UCSD-AML1 (cell line): Measurements from ENCODE around the gene P3R3URF.
A peak's percentile ranks its signal among the peaks of the same experiment; 100 is the strongest.

ENCODE experiments used
- DNase-seq: peaks from one replicate; lab custom pipeline; 2025; ENCODE audit not compliant: unreplicated experiment; lab: John Stamatoyannopoulos, UW

P3R3URF gene

DNA sequence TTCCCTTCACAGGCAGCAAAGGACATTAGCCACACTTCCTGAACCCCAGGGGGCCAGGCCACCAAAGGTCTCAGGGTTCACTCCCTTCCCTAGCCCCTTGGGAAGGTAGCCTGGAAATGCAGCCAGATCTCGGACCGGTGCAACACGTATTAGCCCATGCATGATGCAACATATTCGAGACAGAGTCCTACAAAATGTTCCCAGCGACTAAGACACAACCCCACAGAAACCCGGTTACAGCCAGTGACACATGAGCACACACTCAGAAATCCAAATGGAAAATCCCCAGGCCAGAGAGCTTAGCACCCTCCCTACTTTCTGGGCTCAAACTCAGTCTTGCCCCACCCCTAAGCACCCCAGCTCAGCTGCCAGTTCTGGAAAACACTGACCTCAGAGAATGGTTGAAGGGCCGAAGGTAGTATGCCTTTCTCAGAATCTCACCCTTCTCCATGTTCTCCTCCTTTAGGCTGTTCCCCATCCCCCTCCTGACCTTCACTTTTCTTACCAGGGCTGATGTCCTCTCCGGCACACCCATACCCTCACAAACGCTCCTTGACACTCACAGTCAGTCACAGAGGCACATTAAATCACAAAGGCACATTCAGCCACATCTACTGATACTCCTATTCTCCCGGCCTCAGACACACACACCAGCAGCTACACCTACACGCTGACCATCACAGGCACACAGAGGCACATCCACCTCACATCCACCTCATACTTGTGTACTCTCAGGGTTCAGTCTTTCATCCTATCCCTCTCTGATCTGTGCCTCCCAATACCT lies 1.6 kb downstream of the P3R3URF start, which contains the start of gene TSPAN1:
TSPAN1 (plus strand) TSS at position 640 of the 784 bp plus-strand sequence. CDS start 6,021 bp downstream, outside the sequence.
- DNase-seq = no peak

DNA sequence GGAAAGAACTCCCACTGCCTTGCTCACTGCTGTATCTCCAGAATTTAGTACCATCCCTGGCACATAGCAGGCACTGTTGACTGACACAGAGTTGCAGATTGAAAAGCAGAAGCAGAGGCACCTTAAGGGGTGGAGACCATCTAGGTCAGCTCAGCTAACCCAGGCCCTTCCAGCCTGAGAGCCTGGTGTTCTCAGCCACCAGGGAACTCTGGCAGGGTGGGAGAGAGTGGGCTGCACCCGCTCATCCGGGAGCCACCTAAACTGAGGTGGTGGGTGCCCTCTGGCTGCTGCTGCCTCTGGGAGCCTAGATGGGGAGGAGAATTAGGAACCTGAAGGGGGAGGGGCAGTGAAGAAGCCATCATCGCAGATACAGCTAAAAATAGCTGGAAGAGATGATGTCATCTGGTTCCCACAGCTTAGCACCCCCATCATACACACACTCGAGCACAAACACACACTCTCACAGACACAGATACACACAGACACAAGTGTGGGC lies 2.9 kb downstream of the P3R3URF start:
- DNase-seq = no peak

DNA sequence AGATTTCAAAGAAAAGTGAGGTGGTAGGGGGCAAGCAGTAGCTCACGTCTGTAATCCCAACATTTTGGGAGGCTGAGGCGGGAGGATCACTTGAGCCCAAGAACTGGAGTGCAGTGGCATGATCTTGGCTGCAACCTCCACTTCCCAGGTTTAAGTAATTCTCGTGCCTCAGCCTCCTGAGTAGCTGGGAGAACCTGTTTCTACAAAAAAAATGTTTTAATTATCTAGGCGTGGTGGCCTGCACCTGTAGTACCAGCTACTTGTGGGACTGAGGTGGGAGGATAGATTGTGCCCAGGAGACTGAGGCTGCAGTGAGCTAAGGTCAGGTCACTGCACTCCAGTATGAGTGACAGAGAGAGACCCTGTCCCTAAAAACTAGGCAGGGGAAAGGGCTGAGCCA lies 4.0 kb downstream of the P3R3URF start:
- DNase-seq = no peak

DNA sequence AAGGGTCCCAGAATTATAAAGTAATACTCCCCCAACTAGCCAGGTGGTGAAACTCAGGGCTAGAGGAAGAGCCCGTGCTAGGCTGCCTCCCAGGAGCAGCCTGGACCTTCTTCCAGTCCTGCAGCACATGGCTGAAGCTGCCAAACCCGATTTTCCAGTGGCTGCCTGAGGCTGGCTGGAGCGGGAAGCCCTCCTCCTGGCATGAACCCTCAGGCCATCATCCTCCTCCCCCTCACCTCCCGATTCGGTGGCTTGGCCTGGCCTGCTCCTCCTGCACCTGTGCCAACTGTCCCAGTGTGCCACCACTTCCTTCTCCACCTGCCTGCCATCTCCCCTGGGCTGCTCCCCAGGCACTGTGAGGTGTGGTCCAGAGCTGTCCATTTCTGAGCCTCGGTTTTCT lies 4.4 kb downstream of the P3R3URF start:
- no peak for DNase-seq

DNA sequence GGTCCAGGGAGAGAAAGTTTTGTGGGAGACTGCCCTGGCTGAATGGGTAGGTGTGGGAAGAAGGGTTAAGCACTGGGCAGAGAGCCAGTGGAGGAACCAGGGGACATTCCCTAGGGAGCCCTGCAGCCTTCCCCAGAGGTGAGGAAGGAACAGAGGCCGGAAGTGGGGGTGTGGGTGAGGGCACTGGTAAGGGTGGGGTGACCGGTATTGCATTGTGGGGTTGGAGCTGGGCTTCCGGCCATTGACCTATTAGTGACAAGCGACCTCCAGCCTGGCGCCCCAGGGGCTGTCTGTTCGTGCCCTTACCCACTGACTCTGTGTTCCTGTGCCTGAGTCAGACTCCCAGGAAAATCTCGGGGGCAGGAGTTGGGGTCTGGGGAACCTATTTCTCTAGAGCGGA lies 4.9 kb downstream of the P3R3URF start:
- DNase-seq = peak; percentile 59

DNA sequence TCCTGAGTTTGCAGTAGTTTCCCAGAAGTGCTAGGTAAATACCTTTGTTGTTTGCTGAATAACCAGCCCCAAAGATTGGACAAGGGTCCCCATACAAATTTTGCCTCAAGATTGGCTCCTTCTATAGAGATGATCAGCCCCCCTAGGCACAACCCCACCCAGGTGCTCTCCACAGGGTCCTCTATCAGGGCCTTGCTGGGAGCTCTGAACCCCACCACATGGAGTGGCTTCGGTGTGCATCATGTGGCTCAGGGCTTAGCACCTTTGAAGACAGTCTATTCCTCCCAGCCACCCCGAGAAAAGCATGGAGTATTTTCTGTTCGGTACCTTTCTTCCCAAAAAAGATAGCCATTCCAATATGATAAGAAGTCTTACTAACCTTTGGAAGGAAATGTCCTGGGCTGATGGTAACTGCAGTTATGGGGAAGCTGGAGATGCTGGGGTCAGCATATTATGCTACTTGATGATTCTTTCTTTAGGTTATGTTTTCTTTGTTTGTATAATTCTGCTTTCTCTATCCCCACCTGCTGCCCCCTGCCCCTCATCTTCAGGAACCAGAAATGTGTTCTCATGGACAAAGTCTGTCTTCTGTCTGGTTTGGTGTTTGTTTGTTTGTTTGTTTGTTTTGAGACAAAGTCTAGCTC lies 6.4 kb downstream of the P3R3URF start:
- DNase-seq = no peak

DNA sequence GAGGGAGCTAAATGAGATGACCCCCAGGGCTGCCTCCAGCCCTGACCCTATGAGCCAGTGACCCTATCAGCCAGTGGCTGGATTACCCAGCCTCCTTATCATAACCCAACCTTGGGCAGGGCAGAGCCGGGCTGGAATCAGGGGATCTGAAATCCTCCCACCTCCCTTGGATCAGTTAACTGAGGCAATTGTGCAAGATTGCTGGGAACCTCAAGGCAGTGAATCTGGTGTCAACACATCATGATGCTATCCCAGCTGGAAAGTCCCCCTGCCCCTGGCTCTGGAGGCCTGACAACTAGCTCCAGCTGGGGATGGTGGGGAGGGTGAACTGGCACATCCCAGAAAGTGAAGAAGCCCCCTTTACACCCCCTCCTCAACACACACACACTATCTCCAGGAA lies 7.8 kb downstream of the P3R3URF start:
- no peak for DNase-seq

DNA sequence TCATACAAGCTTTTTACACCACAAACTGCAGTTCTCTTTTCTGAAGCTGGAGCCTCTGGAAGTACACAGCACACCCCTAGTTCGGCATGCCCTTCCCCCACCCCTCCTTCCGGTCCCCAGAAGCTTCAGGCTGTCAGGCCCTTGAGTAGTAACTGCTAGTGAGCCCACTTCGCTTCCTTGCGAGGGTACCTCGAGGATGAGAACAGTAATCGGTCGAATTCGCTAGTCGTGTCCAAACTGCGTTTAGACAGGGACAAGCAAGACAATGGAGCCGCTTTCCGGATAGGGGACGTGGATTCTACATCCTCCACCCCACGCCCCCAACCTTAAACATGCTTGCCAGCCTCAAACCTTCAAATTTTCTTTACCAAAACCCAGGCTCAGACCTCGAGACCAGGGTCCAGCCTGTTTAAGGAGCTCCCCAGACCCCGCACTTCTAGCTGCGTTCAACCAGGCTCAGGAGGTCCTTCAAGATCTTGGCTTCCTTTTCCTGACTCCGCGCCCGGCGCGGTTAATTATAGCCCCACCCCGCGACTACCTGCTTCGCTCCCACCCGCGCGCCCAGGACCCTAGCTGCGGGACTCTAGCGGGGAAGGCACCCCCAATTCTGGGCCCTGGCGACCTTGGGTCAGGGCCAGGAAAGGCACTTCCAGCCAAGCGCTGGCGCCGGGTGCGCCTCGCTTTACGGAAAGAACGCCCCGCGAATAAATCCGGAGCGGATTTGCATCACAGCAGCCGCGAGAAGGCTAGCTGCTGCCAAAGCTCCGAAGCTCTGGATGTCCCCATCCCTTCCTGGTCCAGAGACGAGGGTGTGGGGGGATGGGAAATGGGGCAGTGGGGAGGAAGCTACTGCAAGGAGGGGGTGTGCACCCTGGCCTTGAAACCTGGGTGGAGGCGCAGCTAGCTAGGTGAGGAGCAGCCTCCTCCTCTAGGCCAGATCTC lies 9.5 kb downstream of the P3R3URF start:
- peak; percentile 52 for DNase-seq

DNA sequence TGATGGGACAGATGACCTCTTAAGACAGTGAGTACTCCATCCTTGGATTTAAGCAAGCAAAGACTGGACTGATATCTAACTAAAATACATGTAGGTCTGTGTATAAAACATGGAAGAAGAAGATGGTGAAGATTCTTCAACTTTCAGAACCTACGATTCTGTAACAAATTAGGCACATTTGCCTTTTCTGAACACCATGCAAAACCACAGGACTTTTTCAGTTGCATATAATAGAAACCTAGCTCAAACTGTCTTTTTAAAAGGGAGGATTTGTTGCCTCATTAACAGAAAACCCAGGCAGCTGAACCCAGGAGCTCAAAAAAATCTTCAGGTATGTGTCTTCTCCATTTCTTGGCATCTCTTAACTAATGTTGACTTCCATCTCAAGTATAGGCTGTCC lies 16.1 kb downstream of the P3R3URF start:
- DNase-seq = no peak

DNA sequence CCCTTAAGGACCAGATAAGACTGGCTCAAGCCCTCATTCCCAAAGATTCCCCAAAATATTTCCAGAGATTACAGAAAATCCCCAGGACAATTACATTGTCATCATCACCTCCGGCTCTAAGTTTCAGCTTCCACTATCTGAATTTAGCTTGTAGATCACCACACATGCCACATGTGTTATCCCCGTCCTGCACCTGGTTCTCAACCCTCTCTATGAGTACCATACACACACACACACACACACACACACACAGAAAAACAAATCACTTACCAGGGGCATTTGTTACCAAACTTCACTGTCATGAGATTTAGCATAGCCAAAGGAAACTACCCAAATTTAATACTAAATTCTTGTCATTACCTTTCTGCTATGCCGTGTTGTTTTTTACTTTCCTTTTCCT lies 16.8 kb downstream of the P3R3URF start:
- DNase-seq = no peak

DNA sequence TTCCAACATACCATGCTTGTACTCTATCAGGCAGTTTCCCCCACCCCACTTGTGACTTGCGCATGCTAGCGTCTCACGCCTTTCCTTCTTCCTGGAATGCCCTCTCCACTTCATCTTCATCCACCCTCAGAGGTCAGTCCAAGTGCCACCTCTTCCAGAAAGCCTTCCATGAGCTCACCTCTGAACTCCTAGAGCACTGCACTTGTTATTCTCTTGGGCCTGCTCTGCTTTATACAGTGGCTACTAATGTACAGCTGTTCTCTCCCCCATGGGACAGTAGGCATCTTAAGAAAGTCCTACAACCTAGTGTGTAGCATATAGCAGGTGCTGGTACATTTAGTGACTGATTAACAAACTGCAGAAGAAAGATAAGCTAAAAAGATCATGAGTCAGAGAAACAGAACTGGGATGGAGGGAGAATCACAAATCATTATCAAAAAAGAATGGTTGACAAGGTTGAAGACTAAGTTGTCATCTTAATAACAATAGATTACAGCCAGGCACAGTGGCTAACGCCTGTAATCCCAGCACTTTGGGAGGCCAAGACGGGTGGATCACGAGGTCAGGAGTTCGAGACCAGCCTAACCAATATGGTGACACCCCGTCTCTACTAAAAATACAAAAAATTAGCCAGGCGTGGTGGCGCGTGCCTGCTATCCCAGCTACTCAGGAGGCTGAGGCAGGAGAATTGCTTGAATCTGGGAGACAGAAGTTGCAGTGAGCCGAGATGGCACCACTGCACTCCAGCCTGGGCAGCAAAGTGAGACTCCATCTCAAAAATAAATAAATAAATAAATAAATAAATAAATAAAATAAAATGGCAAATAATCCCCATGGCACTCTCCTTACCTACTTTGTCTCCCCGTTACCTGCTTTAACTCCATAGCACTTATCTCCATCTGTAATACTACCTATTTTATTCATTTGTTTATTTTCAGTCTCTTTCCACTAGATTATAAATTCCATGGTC lies 17.7 kb downstream of the P3R3URF start:
- no peak for DNase-seq

DNA sequence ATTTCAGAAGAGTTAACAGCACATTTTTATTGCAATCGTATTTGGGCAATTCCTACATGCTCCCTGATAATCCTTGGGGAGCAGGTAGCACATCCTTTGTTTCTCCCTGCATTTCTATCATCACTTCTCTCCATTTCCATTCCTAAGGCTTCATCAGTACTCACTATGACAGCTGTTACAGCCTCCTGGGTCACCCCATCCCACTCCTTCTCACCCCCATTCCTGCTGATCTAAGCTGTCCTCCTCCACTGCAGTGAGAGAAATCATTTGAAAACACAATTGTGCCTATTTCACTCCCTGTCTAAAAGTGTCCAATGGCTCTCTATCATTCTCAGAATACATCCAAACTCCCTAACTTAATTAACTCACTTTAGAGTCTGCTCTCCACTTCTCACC lies 18.4 kb downstream of the P3R3URF start:
- no peak for DNase-seq

DNA sequence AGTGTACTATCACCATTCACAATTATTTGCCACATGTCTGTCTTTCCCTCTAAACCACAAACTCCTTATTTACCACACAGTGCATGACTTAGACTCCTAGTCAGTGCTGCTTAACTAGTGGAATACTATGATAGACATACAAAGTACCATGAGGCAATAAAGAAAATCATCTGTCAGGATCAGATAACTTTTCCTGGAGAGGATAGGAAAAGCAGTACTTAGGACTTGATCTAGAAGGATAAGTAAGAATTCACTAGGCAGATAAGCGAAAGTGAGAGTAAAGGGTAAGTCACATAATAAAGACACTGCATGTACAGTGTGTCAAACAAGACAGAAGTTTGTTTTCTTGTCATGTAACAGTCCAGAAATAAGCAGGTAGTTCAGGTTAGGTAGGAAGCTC lies 22.6 kb downstream of the P3R3URF start:
- DNase-seq = no peak

DNA sequence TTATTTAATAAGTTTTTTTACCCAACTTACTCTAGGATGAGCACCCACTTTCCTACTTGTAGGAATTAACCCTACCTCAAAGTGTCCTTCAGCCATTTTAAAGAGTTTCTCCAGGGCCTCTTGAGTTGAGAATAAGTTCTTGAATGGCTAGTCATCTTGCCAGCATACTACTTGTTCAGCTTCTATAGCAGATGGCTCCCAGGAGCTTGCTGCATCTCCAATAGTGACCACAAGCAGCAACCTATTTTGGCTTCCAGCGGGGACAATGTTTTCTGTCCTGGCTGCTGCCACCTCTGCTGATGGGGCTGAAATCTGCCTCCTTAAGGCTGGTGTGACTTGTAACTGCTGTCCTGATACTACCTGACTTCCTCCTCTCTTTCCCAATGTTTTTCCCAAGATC lies 23.1 kb downstream of the P3R3URF start:
- DNase-seq = no peak

DNA sequence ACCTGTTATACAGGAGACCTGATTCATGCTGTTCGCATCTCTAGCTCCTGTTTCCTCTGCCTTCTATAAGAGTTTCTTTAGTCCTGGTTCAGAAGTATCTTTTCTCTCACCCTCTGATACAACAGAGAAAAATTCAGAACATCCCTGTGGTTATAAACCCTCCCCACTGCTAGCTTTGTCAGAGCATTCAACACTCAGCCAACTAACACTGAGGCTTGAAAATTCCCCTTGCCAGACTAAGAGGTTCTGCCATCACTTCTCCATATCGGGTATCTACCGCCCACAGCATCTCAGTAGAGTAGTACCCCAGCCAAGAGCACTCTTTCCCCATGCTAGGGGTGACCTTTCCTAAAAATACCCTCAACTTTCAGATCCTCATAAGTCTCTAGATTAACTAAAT lies 24.3 kb downstream of the P3R3URF start:
- DNase-seq = no peak

DNA sequence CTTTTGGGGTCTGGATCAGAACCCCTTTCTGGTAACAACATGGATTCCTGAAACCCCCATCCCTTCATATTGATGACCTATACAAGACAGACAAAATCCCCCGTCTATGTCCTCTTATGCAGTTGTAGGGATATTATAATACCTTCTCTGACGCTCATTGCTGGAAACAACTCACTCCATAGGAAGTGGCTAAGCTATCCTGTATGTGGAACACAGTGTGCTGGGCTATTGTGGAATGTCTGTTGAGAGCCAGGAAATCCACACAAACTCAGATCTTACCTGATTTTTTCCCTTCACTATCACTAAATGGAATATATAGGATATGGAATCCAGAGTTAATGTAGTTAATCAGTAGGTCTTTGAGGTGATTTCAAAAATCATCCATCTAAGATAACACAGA lies 26.2 kb downstream of the P3R3URF start:
- no peak for DNase-seq

DNA sequence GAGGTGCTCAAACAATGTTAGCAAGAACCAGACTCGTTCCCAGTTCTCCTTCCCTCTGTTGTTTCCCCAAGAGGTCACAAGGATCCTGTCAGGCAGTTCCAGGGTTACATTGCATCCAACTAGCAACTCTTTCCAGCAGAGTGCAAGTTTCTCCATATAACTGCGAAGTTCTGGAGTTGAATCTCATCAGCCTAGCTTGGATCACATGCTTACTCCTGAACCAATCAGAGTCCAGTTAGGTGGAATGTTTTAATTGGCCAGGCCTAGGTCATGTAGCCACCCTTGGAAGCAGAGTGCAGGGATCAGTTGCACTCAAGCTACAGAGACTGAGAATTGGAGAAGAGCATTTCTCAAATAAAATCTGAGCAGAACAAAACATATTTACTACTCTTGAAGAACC lies 28.0 kb downstream of the P3R3URF start:
- DNase-seq = no peak

DNA sequence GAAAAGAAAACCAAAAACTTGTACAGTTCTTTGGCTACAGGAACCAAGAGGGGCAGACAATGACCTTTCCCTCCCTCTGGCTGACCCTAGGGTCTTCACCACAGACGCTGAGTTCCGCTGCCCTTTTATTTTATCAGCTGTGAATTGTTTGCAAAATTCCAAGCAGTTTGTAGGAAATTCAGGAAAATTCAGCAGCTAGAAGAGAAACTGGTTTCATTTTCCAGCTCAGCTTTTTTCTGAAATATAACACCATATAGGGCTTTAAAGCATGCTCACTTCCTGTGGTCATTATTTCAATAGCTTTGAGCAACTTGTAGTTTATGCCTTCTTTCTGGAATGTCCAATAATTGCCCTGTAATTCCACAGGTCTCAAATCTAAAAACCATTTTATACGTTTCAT lies 38.4 kb downstream of the P3R3URF start:
- no peak for DNase-seq

DNA sequence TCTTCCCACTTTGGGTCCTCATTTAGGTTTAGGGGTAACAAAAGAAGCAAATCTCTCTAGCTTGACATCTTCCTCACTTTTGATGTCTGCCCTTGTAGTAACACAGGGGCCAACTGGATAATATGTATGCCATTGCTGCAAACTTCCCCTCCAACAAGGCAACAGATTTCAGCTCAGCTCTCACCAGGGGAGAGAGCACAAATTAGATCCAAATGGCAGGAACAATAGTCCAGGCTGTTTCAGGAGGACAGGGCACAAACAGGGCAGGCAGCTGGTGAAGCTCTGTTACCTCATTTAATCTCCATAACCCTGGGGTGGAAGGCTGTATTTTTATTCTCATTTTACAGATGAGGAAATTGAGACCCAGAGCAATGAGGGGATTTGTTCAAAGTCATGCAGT lies 39.6 kb downstream of the P3R3URF start:
- DNase-seq = no peak

DNA sequence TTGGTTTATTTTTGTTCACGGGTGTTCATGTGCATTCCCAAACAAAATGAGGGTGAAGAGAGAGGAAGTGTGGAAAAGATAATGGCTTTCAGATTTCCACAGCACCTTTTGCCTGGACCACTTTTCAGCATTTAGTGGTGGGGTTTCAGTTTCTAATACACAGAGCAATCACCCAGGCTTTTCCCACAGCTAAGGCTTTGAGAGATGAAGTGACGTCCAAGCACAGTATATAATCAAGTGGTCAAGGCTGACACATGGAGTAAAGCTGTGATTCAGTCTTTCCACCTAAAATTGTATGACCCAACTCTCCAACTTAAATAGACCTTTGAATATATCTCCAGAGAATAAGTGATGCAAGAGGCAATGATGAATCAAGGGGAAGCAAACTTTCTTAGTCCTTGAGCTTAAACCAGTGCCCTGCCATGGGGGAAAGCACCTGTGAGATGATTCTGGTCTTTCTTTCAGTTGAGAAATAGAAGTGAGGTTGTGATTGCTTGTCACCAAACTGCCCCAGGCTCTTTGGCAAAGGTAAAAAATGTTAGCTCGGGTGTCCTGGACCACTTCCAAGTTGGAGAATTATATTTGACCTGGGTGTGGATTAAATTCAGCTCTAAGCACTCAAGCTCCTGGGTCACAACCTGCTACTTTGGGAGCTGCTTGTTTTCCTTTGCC lies 41.5 kb downstream of the P3R3URF start:
- DNase-seq = no peak
